ENCODE measurements around the gene FILIP1. TPM values are rescaled to one million over a fixed set of nuclear protein-coding genes. Genes with fewer than 3 reads are reported as not detected.
"Not testable (repeated sequence)": the region's sequence is repeated elsewhere in the genome, so short reads cannot be mapped to it uniquely, and the experiment has no call there.

FILIP1 gene
- polyA plus RNA-seq, 1 donor from 2014 or later = not detected

DNA sequence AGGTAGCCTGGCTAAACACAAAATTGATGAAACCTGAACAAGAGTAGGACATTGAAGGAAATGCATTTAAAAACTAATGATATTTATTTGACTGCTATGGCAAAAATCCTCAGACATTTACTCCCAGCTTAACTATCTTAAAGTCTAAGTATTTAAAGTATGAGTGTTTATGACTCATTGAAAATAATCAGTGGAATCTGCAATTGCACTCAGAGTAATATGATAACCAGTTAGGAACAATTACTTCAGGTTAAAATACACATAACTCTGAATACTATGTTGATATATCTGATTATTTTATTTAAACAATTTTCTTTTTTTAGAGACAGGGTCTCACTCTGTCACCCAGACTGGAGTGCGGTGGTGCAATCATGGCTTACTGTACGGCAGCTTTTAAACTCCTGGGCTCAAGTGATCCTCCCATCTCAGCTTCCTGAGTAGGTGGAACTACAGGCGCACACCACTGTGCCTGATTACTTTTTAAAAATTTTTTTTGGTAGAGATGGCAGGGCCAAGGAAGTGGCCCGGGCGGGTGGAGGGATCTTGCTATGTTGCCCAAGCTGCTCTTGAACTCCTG is 43.9 kb downstream of the FILIP1 start:
- H3K4me3 Mint-ChIP-seq = no peak overlapping the region
- H3K4me1 Mint-ChIP-seq = no peaks in the 10 kb centered on the region
- no peak overlapping the region for H3K27ac Mint-ChIP-seq
- H3K36me3 Mint-ChIP-seq = no peaks in the 10 kb centered on the region
- H3K9me3 Mint-ChIP-seq = peaks cover 0 to 3% (median 1%) of the 10 kb centered on the region in 3 donors
- peaks cover 2% of the 10 kb centered on the region for H3K27me3 Mint-ChIP-seq

- Mint-ChIP-seq H3K27ac (no peak overlapping the region), H3K27me3 (peaks cover 3% of the 10 kb centered on the region), H3K36me3 (no peaks in the 10 kb centered on the region), H3K9me3 (peaks cover 0 to 4% (median 3%) of the 10 kb centered on the region in 3 donors), H3K4me3 (no peak overlapping the region), H3K4me1 (no peaks in the 10 kb centered on the region)
Measured at GRCh38 chr6:75446241-75446880, 47.2 kb downstream of the FILIP1 start.

GRCh38 chr6:75445738-75446137 is 47.9 kb downstream of the FILIP1 start:
- H3K27ac Mint-ChIP-seq = no peak overlapping the region
- H3K4me3 Mint-ChIP-seq = no peak overlapping the region
- H3K4me1 Mint-ChIP-seq = no peaks in the 10 kb centered on the region
- H3K9me3 Mint-ChIP-seq = peaks cover 0 to 4% (median 3%) of the 10 kb centered on the region in 3 donors
- H3K27me3 Mint-ChIP-seq = peaks cover 3% of the 10 kb centered on the region
- no peaks in the 10 kb centered on the region for H3K36me3 Mint-ChIP-seq

- Mint-ChIP-seq H3K9me3 (peaks cover 0 to 4% (median 3%) of the 10 kb centered on the region in 3 donors), H3K4me3 (no peak overlapping the region), H3K27ac (no peak overlapping the region), H3K4me1 (no peaks in the 10 kb centered on the region), H3K27me3 (peaks cover 3% of the 10 kb centered on the region), H3K36me3 (no peaks in the 10 kb centered on the region)
Measured at GRCh38 chr6:75444899-75445298, 48.7 kb downstream of the FILIP1 start.

DNA sequence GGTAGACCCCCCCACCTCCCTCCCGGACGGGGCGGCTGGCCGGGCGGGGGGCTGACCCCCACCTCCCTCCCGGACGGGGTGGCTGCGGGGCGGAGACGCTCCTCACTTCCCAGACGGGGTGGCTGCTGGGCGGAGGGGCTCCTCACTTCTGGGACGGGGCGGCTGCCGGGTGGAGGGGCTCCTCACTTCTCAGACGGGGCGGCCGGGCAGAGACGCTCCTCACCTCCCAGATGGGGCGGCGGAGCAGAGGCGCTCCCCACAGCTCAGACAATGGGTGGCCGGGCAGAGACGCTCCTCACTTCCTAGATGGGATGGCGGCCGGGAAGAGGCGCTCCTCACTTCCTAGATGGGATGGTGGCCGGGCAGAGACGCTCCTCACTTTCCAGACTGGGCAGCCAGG is 51.7 kb downstream of the FILIP1 start:
- not testable (repeated sequence) for H3K4me3 Mint-ChIP-seq, H3K27ac Mint-ChIP-seq, H3K9me3 Mint-ChIP-seq, H3K4me1 Mint-ChIP-seq, H3K36me3 Mint-ChIP-seq, H3K27me3 Mint-ChIP-seq

- not testable (repeated sequence) for H3K9me3 Mint-ChIP-seq, H3K4me3 Mint-ChIP-seq, H3K27ac Mint-ChIP-seq, H3K36me3 Mint-ChIP-seq, H3K27me3 Mint-ChIP-seq, H3K4me1 Mint-ChIP-seq
Measured at GRCh38 chr6:75441479-75441878, 52.1 kb downstream of the FILIP1 start.

DNA sequence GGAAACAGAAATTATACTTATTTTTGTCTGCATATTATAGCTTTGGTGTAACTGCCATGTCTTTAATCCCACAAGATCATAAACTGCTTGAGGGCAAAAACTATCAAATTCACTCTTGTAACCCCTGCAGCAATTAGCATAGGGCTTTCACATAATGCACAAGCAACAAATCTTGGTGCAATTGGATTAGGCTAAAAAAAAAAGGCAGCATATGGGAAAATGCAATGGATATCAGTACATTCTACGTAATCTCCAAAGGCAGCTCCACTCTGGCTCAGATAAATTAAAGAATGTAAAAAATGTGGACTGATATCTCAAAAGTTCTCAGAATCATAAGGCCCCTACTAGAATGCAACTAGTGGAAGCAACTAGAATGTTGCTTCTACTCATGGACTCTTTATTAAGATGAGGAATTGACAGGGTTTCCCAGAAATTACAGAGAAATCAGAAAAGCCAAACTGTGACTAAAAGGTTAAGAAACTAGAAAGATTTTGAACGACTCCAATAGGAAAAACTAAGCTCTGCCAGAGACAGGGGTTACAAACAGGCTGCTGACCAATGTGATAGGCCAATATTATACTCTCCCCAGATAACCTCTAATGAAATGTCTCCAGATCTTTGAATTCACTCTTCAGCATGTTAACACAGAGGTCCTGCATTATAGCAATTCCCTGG is 55.0 kb downstream of the FILIP1 start:
- H3K27ac Mint-ChIP-seq = no peak overlapping the region
- H3K27me3 Mint-ChIP-seq = peaks cover 2% of the 10 kb centered on the region
- H3K36me3 Mint-ChIP-seq = no peaks in the 10 kb centered on the region
- peaks cover 0 to under 1% (median 0%) of the 10 kb centered on the region in 3 donors for H3K9me3 Mint-ChIP-seq
- peaks cover 0 to under 1% (median 0%) of the 10 kb centered on the region in 3 donors for H3K4me1 Mint-ChIP-seq
- no peak overlapping the region for H3K4me3 Mint-ChIP-seq

DNA sequence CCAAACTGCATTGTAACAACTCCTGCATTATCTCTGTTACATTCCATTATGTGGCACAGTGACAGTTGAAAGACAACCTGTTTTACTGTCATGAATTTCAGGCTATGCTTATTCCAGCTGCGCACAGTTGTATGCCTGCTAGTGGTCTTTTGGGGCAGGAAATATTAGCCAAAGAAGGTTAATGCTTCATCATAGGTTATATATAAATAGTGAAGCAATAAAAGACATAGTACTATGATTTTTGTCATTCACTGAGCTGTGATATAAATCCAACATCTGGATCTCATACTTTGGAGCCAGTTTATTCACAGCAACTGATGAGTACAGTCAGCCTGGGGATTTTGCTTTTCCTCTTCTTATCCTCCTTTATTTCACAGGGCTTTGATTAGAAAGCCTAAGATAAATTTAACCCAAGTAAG is 55.6 kb downstream of the FILIP1 start:
- Mint-ChIP-seq H3K36me3 (no peaks in the 10 kb centered on the region), H3K9me3 (no peaks in the 10 kb centered on the region), H3K4me3 (no peak overlapping the region), H3K27me3 (peaks cover 2% of the 10 kb centered on the region), H3K4me1 (peaks cover 0 to 1% (median 0%) of the 10 kb centered on the region in 3 donors), H3K27ac (no peak overlapping the region)

DNA sequence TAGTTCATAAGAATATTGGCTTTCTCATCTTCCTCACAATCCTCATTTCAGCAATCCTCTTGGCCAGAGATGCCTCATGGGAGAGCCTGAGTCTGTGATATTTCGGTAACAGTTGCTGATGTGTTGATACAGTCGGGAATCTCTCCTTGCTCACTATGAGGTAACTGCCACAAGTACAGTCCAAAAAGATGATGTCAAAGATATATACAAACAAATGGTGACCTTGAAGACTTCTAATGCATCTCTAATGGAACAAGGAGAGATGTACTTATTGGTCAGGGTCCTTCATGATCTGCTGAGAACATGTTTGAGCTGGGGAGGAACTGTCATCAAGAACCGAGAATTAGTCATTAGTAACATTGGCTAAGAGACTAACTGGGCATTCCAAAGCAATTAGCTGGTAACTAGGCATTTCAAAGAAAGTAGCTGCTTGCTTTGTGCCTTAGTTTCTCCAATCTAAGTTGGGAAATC is 56.1 kb downstream of the FILIP1 start:
- H3K27me3 Mint-ChIP-seq = peaks cover 2% of the 10 kb centered on the region
- H3K27ac Mint-ChIP-seq = no peak overlapping the region
- no peaks in the 10 kb centered on the region for H3K9me3 Mint-ChIP-seq
- no peak overlapping the region for H3K4me3 Mint-ChIP-seq
- no peaks in the 10 kb centered on the region for H3K36me3 Mint-ChIP-seq
- peaks cover 0 to 1% (median 0%) of the 10 kb centered on the region in 3 donors for H3K4me1 Mint-ChIP-seq

- Mint-ChIP-seq H3K9me3 (peaks cover 0 to 2% (median 0%) of the 10 kb centered on the region in 3 donors), H3K4me1 (peaks cover 0 to 1% (median 0%) of the 10 kb centered on the region in 3 donors), H3K27ac (no peak overlapping the region), H3K27me3 (peaks cover 2% of the 10 kb centered on the region), H3K4me3 (no peak overlapping the region), H3K36me3 (no peaks in the 10 kb centered on the region)
Measured at GRCh38 chr6:75436869-75437268, 56.7 kb downstream of the FILIP1 start.

DNA sequence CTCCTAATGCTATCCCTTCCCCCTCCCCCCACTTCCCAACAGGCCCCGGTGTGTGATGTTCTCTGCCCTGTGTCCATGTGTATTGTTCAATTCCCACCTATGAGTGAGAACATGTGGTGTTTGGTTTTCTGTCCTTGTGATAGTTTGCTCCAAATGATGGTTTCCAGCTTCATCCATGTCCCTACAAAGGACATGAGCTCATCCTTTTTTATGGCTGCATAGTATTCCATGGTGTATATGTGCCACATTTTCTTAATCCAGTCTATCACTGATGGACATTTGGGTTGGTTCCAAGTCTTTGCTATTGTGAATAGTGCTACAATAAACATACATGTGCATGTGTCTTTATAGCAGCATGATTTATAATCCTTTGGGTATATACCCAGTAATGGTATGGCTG is 60.8 kb downstream of the FILIP1 start:
- not testable (repeated sequence) for H3K4me1 Mint-ChIP-seq, H3K27ac Mint-ChIP-seq, H3K9me3 Mint-ChIP-seq, H3K27me3 Mint-ChIP-seq, H3K4me3 Mint-ChIP-seq, H3K36me3 Mint-ChIP-seq

DNA sequence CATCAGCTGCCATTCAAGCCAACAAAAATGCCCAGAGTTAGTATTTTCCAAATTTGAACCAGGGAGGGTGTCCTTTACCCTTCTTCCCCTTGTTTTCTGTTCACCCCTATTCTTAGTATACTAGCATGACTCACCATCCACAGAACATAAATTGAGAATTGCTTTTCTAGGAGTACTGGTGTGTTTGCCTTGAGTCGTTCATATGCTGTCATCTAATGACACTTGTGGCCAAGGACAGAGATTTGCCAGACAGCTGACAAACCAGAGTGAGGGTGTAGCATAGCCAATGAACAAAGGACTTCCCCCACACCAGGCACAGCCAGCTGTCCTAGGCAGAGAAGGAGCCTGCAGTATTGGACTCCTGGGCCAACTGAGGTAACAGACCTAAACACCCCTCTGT is 62.2 kb downstream of the FILIP1 start:
- Mint-ChIP-seq H3K9me3 (peaks cover 0 to 7% (median 7%) of the 10 kb centered on the region in 3 donors), H3K27ac (no peak overlapping the region), H3K4me3 (no peak overlapping the region), H3K4me1 (peaks cover 0 to 1% (median 0%) of the 10 kb centered on the region in 3 donors), H3K27me3 (peaks cover 4% of the 10 kb centered on the region), H3K36me3 (no peaks in the 10 kb centered on the region)

GRCh38 chr6:75430631-75431325 is 62.8 kb downstream of the FILIP1 start:
- Mint-ChIP-seq H3K4me3 (no peak overlapping the region), H3K36me3 (no peaks in the 10 kb centered on the region), H3K27me3 (peaks cover 4% of the 10 kb centered on the region), H3K9me3 (peaks cover 0 to 7% (median 7%) of the 10 kb centered on the region in 3 donors), H3K27ac (no peak overlapping the region), H3K4me1 (peaks cover 0 to 1% (median 0%) of the 10 kb centered on the region in 3 donors)

- H3K4me3 Mint-ChIP-seq = peak overlapping the region in 1 of 4 donors; percentile 1
- no peaks in the 10 kb centered on the region for H3K36me3 Mint-ChIP-seq
- H3K27me3 Mint-ChIP-seq = peaks cover 2% of the 10 kb centered on the region
- peaks cover 0 to 1% (median 0%) of the 10 kb centered on the region in 3 donors for H3K4me1 Mint-ChIP-seq
- H3K27ac Mint-ChIP-seq = no peak overlapping the region
- H3K9me3 Mint-ChIP-seq = peaks cover 0 to 7% (median 7%) of the 10 kb centered on the region in 3 donors
Measured at GRCh38 chr6:75429061-75429703, 64.4 kb downstream of the FILIP1 start.

DNA sequence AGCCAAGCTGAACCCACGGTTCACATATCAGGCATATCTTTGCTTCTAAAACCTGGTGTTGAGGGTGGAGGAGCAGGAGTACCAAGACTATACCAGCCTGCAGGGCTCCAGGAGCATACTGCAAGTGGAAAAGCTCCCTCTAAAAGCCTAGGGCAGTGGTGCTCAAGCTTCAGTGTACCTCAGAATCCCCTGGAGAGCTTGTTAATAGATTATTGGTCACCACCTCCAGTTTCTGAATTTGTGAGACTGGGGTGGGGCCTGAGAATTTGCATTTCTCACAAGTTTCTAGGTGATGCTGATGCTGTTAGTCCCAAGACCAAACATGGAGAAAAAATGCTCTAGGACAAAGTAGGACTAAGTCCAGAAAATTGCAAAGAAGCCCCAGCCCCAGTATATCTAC is 65.4 kb downstream of the FILIP1 start:
- Mint-ChIP-seq H3K4me1 (no peaks in the 10 kb centered on the region), H3K27ac (no peak overlapping the region), H3K4me3 (no peak overlapping the region), H3K36me3 (no peaks in the 10 kb centered on the region), H3K9me3 (peaks cover 0 to 7% (median 7%) of the 10 kb centered on the region in 3 donors), H3K27me3 (peaks cover 3% of the 10 kb centered on the region)
